H1 (cell line): ENCODE data around the gene PRSS16. TPM values are rescaled to one million over a fixed set of nuclear protein-coding genes. Genes with fewer than 3 reads are reported as not detected.

Source experiments
- ATF2 ChIP-seq: IDR thresholded peaks from 2 replicates; pipeline ENCODE4 v1.6.1; 2012; ENCODE audit warnings: low read length, inconsistent platforms
- BCL11A ChIP-seq, 2 experiments: IDR thresholded peaks; one replicate each; pipeline ENCODE4 v1.6.1; 2011; ENCODE audit warnings: low read depth in 2 of 2, low read length in 2 of 2, mild to moderate bottlenecking in 2 of 2
- FOSL1 ChIP-seq: IDR thresholded peaks from 2 replicates; pipeline ENCODE4 v1.6.1; 2011; ENCODE audit warnings: mild to moderate bottlenecking, low read depth, low read length, moderate library complexity; ENCODE audit not compliant: insufficient read depth
- JUN ChIP-seq: IDR thresholded peaks from 2 replicates; pipeline ENCODE4 v1.6.1; 2011; ENCODE audit warnings: low read depth, mild to moderate bottlenecking, improper control_type of control experiment, low read length
- KDM1A ChIP-seq: fragments of 200-600, 300-600 bp; sonication (generic); IDR thresholded peaks from 2 replicates; pipeline ENCODE4 v1.7.1; 2016; ENCODE audit warnings: mild to moderate bottlenecking, low read length, borderline replicate concordance
- SP2 ChIP-seq: IDR thresholded peaks from 2 replicates; pipeline ENCODE4 v1.6.1; 2012; ENCODE audit warnings: mild to moderate bottlenecking, low read length, inconsistent platforms
- polyA plus RNA-seq, 7 experiments: library from polyadenylated mRNA; depleted of rRNA in 3 of 7; stranded (reverse) in 5 of 7; unstranded in 2 of 7; fragments of >200 nt in 5 of 7; fragments of 200-250 nt in 2 of 7; gene quantifications; 1 replicate in 5 of 7; 2 replicates in 1 of 7; 4 replicates in 1 of 7; pipeline versions ENCODE4 v1.2.1 to v1.2.3, GENCODE V29; 2011 to 2013; ENCODE audit warnings: missing spikeins in 2 of 7, mixed read lengths in 2 of 7
- total RNA-seq: library from RNA; stranded (reverse); fragmentation: NEBNext Ultra II Directional; extraction: Animal tissue kit (Norgen Biotek cat#: 25700); gene quantifications from 2 replicates; pipeline ENCODE4 v1.2.1, GENCODE V29; 2021
- TF ChIP-seq, protein P1 (sequence below): fragments of 300-600 bp; sonication (generic); IDR thresholded peaks from 2 replicates; pipeline ENCODE4 v1.7.1; 2012; ENCODE audit warnings: low read length, moderate library complexity, mild to moderate bottlenecking, inconsistent platforms; ENCODE audit not compliant: insufficient replicate concordance
- TF ChIP-seq, protein P2 (sequence below): IDR thresholded peaks from 2 replicates; pipeline ENCODE4 v1.6.1; 2012; ENCODE audit warnings: inconsistent platforms

The PRSS16 gene
- total and polyA plus RNA-seq, 2 of the 8 experiments (the other 6 are each of a cell fraction or from before 2014, with no cell fraction given), result 20.2 to 38.9 TPM

DNA sequence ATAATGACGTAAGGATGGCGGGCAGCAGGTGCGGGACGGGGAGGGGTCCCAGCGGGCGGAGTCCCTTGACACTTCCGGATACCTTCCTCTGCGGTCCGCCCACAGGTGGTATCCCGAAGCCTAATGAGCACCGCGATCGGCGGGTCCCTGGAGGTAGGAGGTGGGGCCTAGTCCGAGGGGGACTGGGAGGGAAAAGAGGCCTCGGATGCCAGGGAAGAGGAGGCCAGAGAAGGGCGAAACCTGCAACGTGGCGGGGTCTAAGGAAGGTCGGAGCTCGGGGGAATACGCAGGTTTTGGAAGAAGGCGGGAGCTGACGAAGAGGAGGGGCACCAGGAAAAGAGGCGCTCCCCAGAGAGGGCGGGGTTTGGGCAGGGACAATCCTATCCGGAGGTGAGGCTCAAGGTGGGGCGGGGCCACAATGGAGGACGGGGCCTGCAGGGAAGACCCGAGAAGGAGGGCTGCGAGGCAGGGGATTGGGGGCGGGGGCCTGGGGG is 3.7 kb downstream of the PRSS16 start (continued):
- TF ChIP-seq, protein P1, sequence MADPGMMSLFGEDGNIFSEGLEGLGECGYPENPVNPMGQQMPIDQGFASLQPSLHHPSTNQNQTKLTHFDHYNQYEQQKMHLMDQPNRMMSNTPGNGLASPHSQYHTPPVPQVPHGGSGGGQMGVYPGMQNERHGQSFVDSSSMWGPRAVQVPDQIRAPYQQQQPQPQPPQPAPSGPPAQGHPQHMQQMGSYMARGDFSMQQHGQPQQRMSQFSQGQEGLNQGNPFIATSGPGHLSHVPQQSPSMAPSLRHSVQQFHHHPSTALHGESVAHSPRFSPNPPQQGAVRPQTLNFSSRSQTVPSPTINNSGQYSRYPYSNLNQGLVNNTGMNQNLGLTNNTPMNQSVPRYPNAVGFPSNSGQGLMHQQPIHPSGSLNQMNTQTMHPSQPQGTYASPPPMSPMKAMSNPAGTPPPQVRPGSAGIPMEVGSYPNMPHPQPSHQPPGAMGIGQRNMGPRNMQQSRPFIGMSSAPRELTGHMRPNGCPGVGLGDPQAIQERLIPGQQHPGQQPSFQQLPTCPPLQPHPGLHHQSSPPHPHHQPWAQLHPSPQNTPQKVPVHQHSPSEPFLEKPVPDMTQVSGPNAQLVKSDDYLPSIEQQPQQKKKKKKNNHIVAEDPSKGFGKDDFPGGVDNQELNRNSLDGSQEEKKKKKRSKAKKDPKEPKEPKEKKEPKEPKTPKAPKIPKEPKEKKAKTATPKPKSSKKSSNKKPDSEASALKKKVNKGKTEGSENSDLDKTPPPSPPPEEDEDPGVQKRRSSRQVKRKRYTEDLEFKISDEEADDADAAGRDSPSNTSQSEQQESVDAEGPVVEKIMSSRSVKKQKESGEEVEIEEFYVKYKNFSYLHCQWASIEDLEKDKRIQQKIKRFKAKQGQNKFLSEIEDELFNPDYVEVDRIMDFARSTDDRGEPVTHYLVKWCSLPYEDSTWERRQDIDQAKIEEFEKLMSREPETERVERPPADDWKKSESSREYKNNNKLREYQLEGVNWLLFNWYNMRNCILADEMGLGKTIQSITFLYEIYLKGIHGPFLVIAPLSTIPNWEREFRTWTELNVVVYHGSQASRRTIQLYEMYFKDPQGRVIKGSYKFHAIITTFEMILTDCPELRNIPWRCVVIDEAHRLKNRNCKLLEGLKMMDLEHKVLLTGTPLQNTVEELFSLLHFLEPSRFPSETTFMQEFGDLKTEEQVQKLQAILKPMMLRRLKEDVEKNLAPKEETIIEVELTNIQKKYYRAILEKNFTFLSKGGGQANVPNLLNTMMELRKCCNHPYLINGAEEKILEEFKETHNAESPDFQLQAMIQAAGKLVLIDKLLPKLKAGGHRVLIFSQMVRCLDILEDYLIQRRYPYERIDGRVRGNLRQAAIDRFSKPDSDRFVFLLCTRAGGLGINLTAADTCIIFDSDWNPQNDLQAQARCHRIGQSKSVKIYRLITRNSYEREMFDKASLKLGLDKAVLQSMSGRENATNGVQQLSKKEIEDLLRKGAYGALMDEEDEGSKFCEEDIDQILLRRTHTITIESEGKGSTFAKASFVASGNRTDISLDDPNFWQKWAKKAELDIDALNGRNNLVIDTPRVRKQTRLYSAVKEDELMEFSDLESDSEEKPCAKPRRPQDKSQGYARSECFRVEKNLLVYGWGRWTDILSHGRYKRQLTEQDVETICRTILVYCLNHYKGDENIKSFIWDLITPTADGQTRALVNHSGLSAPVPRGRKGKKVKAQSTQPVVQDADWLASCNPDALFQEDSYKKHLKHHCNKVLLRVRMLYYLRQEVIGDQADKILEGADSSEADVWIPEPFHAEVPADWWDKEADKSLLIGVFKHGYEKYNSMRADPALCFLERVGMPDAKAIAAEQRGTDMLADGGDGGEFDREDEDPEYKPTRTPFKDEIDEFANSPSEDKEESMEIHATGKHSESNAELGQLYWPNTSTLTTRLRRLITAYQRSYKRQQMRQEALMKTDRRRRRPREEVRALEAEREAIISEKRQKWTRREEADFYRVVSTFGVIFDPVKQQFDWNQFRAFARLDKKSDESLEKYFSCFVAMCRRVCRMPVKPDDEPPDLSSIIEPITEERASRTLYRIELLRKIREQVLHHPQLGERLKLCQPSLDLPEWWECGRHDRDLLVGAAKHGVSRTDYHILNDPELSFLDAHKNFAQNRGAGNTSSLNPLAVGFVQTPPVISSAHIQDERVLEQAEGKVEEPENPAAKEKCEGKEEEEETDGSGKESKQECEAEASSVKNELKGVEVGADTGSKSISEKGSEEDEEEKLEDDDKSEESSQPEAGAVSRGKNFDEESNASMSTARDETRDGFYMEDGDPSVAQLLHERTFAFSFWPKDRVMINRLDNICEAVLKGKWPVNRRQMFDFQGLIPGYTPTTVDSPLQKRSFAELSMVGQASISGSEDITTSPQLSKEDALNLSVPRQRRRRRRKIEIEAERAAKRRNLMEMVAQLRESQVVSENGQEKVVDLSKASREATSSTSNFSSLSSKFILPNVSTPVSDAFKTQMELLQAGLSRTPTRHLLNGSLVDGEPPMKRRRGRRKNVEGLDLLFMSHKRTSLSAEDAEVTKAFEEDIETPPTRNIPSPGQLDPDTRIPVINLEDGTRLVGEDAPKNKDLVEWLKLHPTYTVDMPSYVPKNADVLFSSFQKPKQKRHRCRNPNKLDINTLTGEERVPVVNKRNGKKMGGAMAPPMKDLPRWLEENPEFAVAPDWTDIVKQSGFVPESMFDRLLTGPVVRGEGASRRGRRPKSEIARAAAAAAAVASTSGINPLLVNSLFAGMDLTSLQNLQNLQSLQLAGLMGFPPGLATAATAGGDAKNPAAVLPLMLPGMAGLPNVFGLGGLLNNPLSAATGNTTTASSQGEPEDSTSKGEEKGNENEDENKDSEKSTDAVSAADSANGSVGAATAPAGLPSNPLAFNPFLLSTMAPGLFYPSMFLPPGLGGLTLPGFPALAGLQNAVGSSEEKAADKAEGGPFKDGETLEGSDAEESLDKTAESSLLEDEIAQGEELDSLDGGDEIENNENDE, result no peak
- TF ChIP-seq SP2 (no peak), ATF2 (no peak; the same call in none of the 2 replicates), KDM1A (no peak), JUN (peak; percentile 16; the same call in 1 of the 2 replicates), FOSL1 (no peak), BCL11A (IDR thresholded peaks at IDR 0.05; ENCODE audit: low read depth in 2 of 2, low read length in 2 of 2) (no peak)
- TF ChIP-seq, protein P2, sequence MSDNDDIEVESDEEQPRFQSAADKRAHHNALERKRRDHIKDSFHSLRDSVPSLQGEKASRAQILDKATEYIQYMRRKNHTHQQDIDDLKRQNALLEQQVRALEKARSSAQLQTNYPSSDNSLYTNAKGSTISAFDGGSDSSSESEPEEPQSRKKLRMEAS, result peak; percentile 58
